HepG2 (cell line): ENCODE data around the gene DDX19B. TPM values are rescaled to one million over a fixed set of nuclear protein-coding genes. Genes with fewer than 3 reads are reported as not detected.

Experiments
- AHR ChIP-seq: IDR thresholded peaks from 2 replicates; pipeline ENCODE4 v1.6.1; 2018; ENCODE audit warnings: missing genetic modification reagents, missing compliant biosample characterization
- ARNT ChIP-seq: fragments of 450-650 bp; IDR thresholded peaks from 2 replicates; pipeline ENCODE4 v1.6.1; 2017
- CC2D1A ChIP-seq: sonication (generic); formaldehyde crosslinking; IDR thresholded peaks from 2 replicates; pipeline ENCODE4 v1.8.1; 2023; ENCODE audit warnings: mild to moderate bottlenecking, missing genetic modification reagents
- EED ChIP-seq: sonication (generic); formaldehyde crosslinking; IDR thresholded peaks from 2 replicates; pipeline ENCODE4 v1.5.0; 2020; ENCODE audit warnings: mild to moderate bottlenecking, missing genetic modification reagents
- EHMT2 ChIP-seq: fragments of 200-600 bp; sonication (generic); IDR thresholded peaks from 2 replicates; pipeline ENCODE4 v1.7.0; 2017; ENCODE audit warnings: antibody characterized with exemption, low read depth, low read length, borderline replicate concordance
- FLYWCH1 ChIP-seq: sonication (generic); formaldehyde crosslinking; IDR thresholded peaks from 2 replicates; pipeline ENCODE4 v1.8.1; 2023; ENCODE audit warnings: mild to moderate bottlenecking, missing genetic modification reagents
- FOXA3 ChIP-seq: IDR thresholded peaks from 2 replicates; pipeline ENCODE4 v1.6.1; 2016; ENCODE audit warnings: missing genetic modification reagents, missing compliant biosample characterization
- GABPB1 ChIP-seq: IDR thresholded peaks from 2 replicates; pipeline ENCODE4 v1.6.1; 2016; ENCODE audit warnings: mild to moderate bottlenecking, missing genetic modification reagents, moderate library complexity, missing compliant biosample characterization
- GPN1 ChIP-seq: sonication (generic); formaldehyde crosslinking; IDR thresholded peaks from 2 replicates; pipeline ENCODE4 v1.5.1; 2020; ENCODE audit warnings: missing genetic modification reagents, borderline replicate concordance
- HMGA1 ChIP-seq: sonication (generic); formaldehyde crosslinking; conservative IDR thresholded peaks from 2 replicates; pipeline ENCODE4 v1.4.0; 2020; ENCODE audit warnings: missing genetic modification reagents
- MIER2 ChIP-seq: IDR thresholded peaks from 2 replicates; pipeline ENCODE4 v1.6.1; 2016; ENCODE audit warnings: missing biosample characterization, missing genetic modification reagents
- RBAK ChIP-seq: sonication (generic); formaldehyde crosslinking; IDR thresholded peaks from 2 replicates; pipeline ENCODE4 v1.5.1; 2020; ENCODE audit warnings: mild to moderate bottlenecking, missing genetic modification reagents
- RXRA ChIP-seq: sonication (generic); formaldehyde crosslinking; IDR thresholded peaks from 2 replicates; pipeline ENCODE4 v1.5.1; 2020; ENCODE audit warnings: missing genetic modification reagents
- SRSF9 ChIP-seq: fragments of 200-400 bp; formaldehyde crosslinking; IDR thresholded peaks from 2 replicates; pipeline ENCODE4 v1.6.1; 2018; ENCODE audit warnings: borderline replicate concordance, mild to moderate bottlenecking, low read depth, low read length; ENCODE audit not compliant: insufficient read depth, poor library complexity, severe bottlenecking
- SUZ12 ChIP-seq: fragments of 150-350 bp; IDR thresholded peaks from 2 replicates; pipeline ENCODE4 v1.6.1; 2014; ENCODE audit warnings: low read depth, low read length
- ZFP82 ChIP-seq: sonication (generic); formaldehyde crosslinking; IDR thresholded peaks from 2 replicates; pipeline ENCODE4 v1.5.1; 2020; ENCODE audit warnings: mild to moderate bottlenecking, missing genetic modification reagents, borderline replicate concordance
- ZNF138 ChIP-seq: sonication (generic); formaldehyde crosslinking; IDR thresholded peaks from 2 replicates; pipeline ENCODE4 v1.5.0; 2020; ENCODE audit warnings: mild to moderate bottlenecking, low read depth, missing genetic modification reagents
- ZNF253 ChIP-seq: sonication (generic); formaldehyde crosslinking; IDR thresholded peaks from 2 replicates; pipeline ENCODE4 v1.8.0; 2022; ENCODE audit warnings: mild to moderate bottlenecking, missing genetic modification reagents, borderline replicate concordance
- ZNF468 ChIP-seq: sonication (generic); formaldehyde crosslinking; IDR thresholded peaks from 2 replicates; pipeline ENCODE4 v1.8.0; 2022; ENCODE audit warnings: mild to moderate bottlenecking, moderate library complexity, missing genetic modification reagents
- ZNF547 ChIP-seq: sonication (generic); formaldehyde crosslinking; IDR thresholded peaks from 2 replicates; pipeline ENCODE4 v1.5.1; 2020; ENCODE audit warnings: mild to moderate bottlenecking, missing genetic modification reagents
- ZNF761 ChIP-seq: sonication (generic); formaldehyde crosslinking; conservative IDR thresholded peaks from 2 replicates; pipeline ENCODE4 v1.4.0; 2020; ENCODE audit warnings: mild to moderate bottlenecking, missing genetic modification reagents
- ZNF773 ChIP-seq: sonication (generic); formaldehyde crosslinking; IDR thresholded peaks from 2 replicates; pipeline ENCODE4 v1.4.0; 2020; ENCODE audit warnings: missing genetic modification reagents, borderline replicate concordance
- ZSCAN9 ChIP-seq: IDR thresholded peaks from 2 replicates; pipeline ENCODE4 v1.6.1; 2016; ENCODE audit warnings: borderline replicate concordance
- polyA plus RNA-seq, 8 experiments: library from polyadenylated mRNA; depleted of rRNA in 3 of 8; stranded (reverse) in 7 of 8; unstranded in 1 of 8; fragments of >200 nt; fragmentation: Illumina TruSeq in 4 of 8; extraction: Trizol in 4 of 8; gene quantifications; 2 replicates each; pipeline versions ENCODE4 v1.2.1 to v1.2.3, GENCODE V29; 2011 to 2016; ENCODE audit warnings: low read depth in 4 of 8, missing spikeins in 1 of 8, mixed read lengths in 1 of 8; ENCODE audit not compliant: insufficient read depth in 1 of 8
- total RNA-seq, 5 experiments: library from RNA; depleted of rRNA; stranded (reverse); fragments of >200 nt; fragmentation: Illumina TruSeq; extraction: Trizol; gene quantifications; 2 replicates each; pipeline ENCODE4 v1.2.3, GENCODE V29; 2016; ENCODE audit warnings: low read depth in 1 of 5
- TF ChIP-seq, protein P1 (sequence below): sonication (generic); formaldehyde crosslinking; IDR thresholded peaks from 2 replicates; pipeline ENCODE4 v1.8.1; 2023; ENCODE audit warnings: mild to moderate bottlenecking, missing genetic modification reagents
- TF ChIP-seq, protein P2 (sequence below): sonication (generic); IDR thresholded peaks from 2 replicates; pipeline ENCODE4 v1.6.1; 2016; ENCODE audit warnings: low read depth, borderline replicate concordance
- TF ChIP-seq, protein P3 (sequence below): sonication (generic); formaldehyde crosslinking; IDR thresholded peaks from 2 replicates; pipeline ENCODE4 v1.4.0; 2020; ENCODE audit warnings: mild to moderate bottlenecking, missing genetic modification reagents

DDX19B gene
- total and polyA plus RNA-seq, 2 of the 13 experiments (the other 11 are each of a cell fraction or from before 2014, with no cell fraction given) = 36.2 to 40.0 TPM

DNA sequence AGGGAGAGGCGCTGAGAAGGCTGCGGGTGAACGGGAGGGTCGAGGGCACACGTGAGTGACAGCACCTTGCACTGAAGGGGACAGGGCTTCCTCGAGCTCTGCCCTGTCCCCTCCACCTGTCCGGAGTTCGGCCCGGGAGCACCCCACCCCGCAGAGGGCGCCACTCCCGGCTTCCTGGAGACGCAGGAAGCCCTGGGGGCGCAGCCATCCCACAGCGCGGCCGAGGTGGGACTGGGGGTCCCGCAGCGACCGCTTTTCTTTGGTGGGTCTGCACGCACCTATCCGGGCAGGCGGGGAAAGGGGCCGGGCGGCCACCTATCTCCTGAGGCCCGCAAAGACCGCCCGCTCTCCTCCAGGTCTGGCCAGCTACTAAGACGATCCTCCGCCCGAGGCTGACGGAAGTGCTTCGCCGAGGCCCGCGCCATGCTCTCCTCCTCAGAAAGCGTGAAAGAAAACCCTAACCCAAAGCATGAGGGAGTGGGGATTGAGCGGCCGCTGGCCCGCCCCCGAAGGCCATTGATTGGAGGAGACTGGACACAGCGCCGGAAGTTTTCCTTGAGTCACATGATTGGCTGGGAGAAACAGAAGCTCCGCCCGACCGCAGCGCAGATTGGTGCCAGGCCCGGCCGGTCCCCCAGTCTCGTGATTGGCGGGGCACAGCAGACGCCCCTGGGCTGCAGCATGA lies 82.1 kb downstream of the DDX19B start (continued):
- TF ChIP-seq GPN1 (CRISPR knock-in tag) = peak; percentile 25; the same call in 1 of the 2 replicates
- peak; percentile 38; the same call in 1 of the 2 replicates for TF ChIP-seq EED
- TF ChIP-seq SUZ12 = no peak
- no peak; the same call in 1 of the 2 replicates for TF ChIP-seq ZNF468 (CRISPR knock-in tag)
- TF ChIP-seq ZNF547 = peak; percentile 95; the same call in 1 of the 2 replicates
- peak; percentile 57; the same call in 1 of the 2 replicates for TF ChIP-seq MIER2 (CRISPR knock-in tag)
- TF ChIP-seq RBAK (CRISPR knock-in tag) = peak; percentile 71; the same call in 1 of the 2 replicates
- no peak for TF ChIP-seq EHMT2
- TF ChIP-seq, protein P1, sequence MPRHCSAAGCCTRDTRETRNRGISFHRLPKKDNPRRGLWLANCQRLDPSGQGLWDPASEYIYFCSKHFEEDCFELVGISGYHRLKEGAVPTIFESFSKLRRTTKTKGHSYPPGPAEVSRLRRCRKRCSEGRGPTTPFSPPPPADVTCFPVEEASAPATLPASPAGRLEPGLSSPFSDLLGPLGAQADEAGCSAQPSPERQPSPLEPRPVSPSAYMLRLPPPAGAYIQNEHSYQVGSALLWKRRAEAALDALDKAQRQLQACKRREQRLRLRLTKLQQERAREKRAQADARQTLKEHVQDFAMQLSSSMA = no peak; the same call in 1 of the 2 replicates
- TF ChIP-seq ZNF761 = peak; percentile 90; the same call in 1 of the 2 replicates
- TF ChIP-seq GABPB1 = peak; percentile 96
- TF ChIP-seq ZNF773 (CRISPR knock-in tag) = 0 out of 2 replicates have a peak, but pooled peaks have one; percentile 60
- TF ChIP-seq, protein P2, sequence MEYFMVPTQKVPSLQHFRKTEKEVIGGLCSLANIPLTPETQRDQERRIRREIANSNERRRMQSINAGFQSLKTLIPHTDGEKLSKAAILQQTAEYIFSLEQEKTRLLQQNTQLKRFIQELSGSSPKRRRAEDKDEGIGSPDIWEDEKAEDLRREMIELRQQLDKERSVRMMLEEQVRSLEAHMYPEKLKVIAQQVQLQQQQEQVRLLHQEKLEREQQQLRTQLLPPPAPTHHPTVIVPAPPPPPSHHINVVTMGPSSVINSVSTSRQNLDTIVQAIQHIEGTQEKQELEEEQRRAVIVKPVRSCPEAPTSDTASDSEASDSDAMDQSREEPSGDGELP = no peak; the same call in 1 of the 2 replicates
- TF ChIP-seq CC2D1A (CRISPR knock-in tag) = no peak
- TF ChIP-seq SRSF9 = no peak
- no peak for TF ChIP-seq HMGA1
- TF ChIP-seq AHR (CRISPR knock-in tag) = 0 out of 2 replicates have a peak, but pooled peaks have one; percentile 44
- TF ChIP-seq ZNF253 (CRISPR knock-in tag) = 0 out of 2 replicates have a peak, but pooled peaks have one; percentile 8
- peak; percentile 95; the same call in 1 of the 2 replicates for TF ChIP-seq ZSCAN9 (CRISPR knock-in tag)
- TF ChIP-seq FOXA3 (CRISPR knock-in tag) = peak; percentile 35; the same call in 1 of the 2 replicates
- no peak for TF ChIP-seq FLYWCH1 (CRISPR knock-in tag)
- peak; percentile 37; the same call in 1 of the 2 replicates for TF ChIP-seq RXRA (CRISPR knock-in tag)
- TF ChIP-seq ARNT = no peak
- TF ChIP-seq ZNF138 (CRISPR knock-in tag) = peak; percentile 95; the same call in 1 of the 2 replicates
- peak; percentile 96 for TF ChIP-seq ZFP82 (CRISPR knock-in tag)
- TF ChIP-seq, protein P3, sequence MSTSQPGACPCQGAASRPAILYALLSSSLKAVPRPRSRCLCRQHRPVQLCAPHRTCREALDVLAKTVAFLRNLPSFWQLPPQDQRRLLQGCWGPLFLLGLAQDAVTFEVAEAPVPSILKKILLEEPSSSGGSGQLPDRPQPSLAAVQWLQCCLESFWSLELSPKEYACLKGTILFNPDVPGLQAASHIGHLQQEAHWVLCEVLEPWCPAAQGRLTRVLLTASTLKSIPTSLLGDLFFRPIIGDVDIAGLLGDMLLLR (CRISPR knock-in tag) = no peak
